ENCODE measurements around the gene DGKI. TPM values are rescaled to one million over a fixed set of nuclear protein-coding genes. Genes with fewer than 3 reads are reported as not detected.

The DGKI gene
- total RNA-seq, 1 experiment from 2014 or later, result not detected

DNA sequence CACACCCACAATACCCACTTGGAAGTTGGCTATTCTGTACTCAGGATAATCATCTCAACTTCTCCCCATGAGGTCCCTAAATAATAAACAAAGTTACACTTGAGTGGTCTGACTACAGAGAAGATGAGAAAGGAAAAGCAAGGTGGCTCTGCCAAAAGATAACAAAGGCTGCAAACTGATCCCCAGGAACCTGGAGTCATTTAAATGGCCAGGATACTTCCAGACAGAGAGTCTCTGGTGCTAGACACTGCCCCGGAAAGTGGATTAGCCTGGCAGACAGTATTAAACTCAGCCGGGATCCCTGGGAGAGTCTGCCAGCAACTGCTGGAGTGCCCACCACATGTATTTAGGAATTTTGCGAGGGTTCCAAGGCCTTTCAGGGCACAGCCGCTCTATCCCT is 93.7 kb downstream of the DGKI start:
- Histone ChIP-seq H3K4me1 (ENCODE audit: control insufficient read depth, insufficient read depth, low read length) (no peaks in the 10 kb centered on the region), H3K27me3 (ENCODE audit: control insufficient read depth, insufficient read depth, low read length) (no peaks in the 10 kb centered on the region), H3K9me3 (ENCODE audit: control insufficient read depth, insufficient read depth, low read depth, low read length) (no peaks in the 10 kb centered on the region), H3K36me3 (ENCODE audit: control insufficient read depth, insufficient read depth, low read length) (no peaks in the 10 kb centered on the region), H3K27ac (ENCODE audit: low read length) (no peak overlapping the region), H3K4me3 (ENCODE audit: low read depth in 2 of 2, low read length in 2 of 2) (no peak overlapping the region)
- ChIA-PET CTCF (no interaction called here), POLR2A (no interaction called here)
- intact Hi-C loops (cut with micrococcal nuclease; ENCODE audit: unreplicated experiment) (no loop called here), in situ Hi-C loops (cut with HindIII; ENCODE audit: low pct_unique_long_range_greater_than_20kb, low sequenced_read_pairs) (no loop called here)
- DNase-seq (ENCODE audit: low read depth, low spot score) (no peak), ATAC-seq (no peak)
- TF ChIP-seq TCF7L2 (IDR thresholded peaks at IDR 0.05; ENCODE audit: low read depth, low read length) (no peak), CTCF (IDR thresholded peaks at IDR 0.05) (no peak), SIN3A (IDR thresholded peaks at IDR 0.05; ENCODE audit: borderline replicate concordance, insufficient read depth, low read depth, low read length) (no peak), POLR2AphosphoS5 (IDR thresholded peaks at IDR 0.05; ENCODE audit: low read depth, low read length) (no peak)
- TF ChIP-seq, protein P1, sequence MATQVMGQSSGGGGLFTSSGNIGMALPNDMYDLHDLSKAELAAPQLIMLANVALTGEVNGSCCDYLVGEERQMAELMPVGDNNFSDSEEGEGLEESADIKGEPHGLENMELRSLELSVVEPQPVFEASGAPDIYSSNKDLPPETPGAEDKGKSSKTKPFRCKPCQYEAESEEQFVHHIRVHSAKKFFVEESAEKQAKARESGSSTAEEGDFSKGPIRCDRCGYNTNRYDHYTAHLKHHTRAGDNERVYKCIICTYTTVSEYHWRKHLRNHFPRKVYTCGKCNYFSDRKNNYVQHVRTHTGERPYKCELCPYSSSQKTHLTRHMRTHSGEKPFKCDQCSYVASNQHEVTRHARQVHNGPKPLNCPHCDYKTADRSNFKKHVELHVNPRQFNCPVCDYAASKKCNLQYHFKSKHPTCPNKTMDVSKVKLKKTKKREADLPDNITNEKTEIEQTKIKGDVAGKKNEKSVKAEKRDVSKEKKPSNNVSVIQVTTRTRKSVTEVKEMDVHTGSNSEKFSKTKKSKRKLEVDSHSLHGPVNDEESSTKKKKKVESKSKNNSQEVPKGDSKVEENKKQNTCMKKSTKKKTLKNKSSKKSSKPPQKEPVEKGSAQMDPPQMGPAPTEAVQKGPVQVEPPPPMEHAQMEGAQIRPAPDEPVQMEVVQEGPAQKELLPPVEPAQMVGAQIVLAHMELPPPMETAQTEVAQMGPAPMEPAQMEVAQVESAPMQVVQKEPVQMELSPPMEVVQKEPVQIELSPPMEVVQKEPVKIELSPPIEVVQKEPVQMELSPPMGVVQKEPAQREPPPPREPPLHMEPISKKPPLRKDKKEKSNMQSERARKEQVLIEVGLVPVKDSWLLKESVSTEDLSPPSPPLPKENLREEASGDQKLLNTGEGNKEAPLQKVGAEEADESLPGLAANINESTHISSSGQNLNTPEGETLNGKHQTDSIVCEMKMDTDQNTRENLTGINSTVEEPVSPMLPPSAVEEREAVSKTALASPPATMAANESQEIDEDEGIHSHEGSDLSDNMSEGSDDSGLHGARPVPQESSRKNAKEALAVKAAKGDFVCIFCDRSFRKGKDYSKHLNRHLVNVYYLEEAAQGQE (IDR thresholded peaks at IDR 0.05; ENCODE audit: insufficient read depth in 1 of 2, low read depth in 2 of 2, low read length in 1 of 2), result no peak
- BruUV-seq (replicated peaks), result no TSS peak

DNA sequence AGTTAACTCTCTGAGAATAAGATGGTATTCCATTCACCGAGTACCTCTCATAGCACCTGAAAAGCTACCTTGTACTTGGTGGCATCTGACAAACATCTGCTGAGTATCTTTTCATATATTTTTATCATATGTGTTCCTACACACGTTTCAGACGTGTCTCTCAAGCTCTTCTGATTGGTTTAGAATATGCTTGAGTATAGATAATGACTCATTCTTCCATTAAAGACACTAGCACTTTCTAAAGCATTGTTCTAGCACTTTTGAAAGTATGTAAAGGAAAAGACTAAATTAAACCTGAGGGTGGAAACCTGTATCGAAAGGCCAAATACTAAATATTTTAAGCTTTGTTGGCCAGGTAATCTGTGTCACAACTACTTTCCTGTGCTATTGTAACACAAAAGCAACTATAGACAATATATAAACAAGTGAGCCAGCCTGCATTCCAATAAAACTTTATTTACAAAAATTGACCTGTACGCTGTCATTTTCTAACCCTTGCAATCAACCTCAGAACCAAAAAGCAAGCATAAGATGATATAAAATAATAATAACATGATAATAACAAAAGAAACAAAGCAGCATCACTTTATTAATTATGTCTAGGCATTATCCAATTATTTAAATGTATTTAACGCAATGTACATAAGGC is 95.3 kb downstream of the DGKI start:
- Histone ChIP-seq H3K9me3 (ENCODE audit: control insufficient read depth, insufficient read depth, low read depth, low read length) (no peaks in the 10 kb centered on the region), H3K36me3 (ENCODE audit: control insufficient read depth, insufficient read depth, low read length) (no peaks in the 10 kb centered on the region), H3K27ac (ENCODE audit: low read length) (no peak overlapping the region), H3K27me3 (ENCODE audit: control insufficient read depth, insufficient read depth, low read length) (0 out of 2 replicates have a peak, but pooled peaks cover 2% of the 10 kb centered on the region), H3K4me3 (ENCODE audit: low read depth in 2 of 2, low read length in 2 of 2) (no peak overlapping the region), H3K4me1 (ENCODE audit: control insufficient read depth, insufficient read depth, low read length) (no peaks in the 10 kb centered on the region)
- no TSS peak for BruUV-seq (replicated peaks)
- no peak for DNase-seq (ENCODE audit: low read depth, low spot score)
- intact Hi-C loops (cut with micrococcal nuclease; ENCODE audit: unreplicated experiment), result no loop called here
- ATAC-seq, result no peak
- ChIA-PET POLR2A (no interaction called here), CTCF (no interaction called here)
- in situ Hi-C loops (cut with HindIII; ENCODE audit: low pct_unique_long_range_greater_than_20kb, low sequenced_read_pairs), result no loop called here
- TF ChIP-seq TCF7L2 (IDR thresholded peaks at IDR 0.05; ENCODE audit: low read depth, low read length) (no peak), CTCF (IDR thresholded peaks at IDR 0.05) (no peak), SIN3A (IDR thresholded peaks at IDR 0.05; ENCODE audit: borderline replicate concordance, insufficient read depth, low read depth, low read length) (no peak), POLR2AphosphoS5 (IDR thresholded peaks at IDR 0.05; ENCODE audit: low read depth, low read length) (no peak)
- TF ChIP-seq, protein P1 (IDR thresholded peaks at IDR 0.05; ENCODE audit: insufficient read depth in 1 of 2, low read depth in 2 of 2, low read length in 1 of 2), result no peak
